K562 (cell line): Measurements from ENCODE around the gene MMP28.

ENCODE experiments used
- ARID3A ChIP-seq: IDR thresholded peaks from 2 replicates; pipeline ENCODE4 v1.6.1; 2012; ENCODE audit warnings: low read depth, low read length, improper control_type of control experiment, borderline replicate concordance
- ELK1 ChIP-seq: sonication (generic); formaldehyde crosslinking; IDR thresholded peaks from 2 replicates; pipeline ENCODE4 v1.8.1; 2022; ENCODE audit warnings: missing genetic modification reagents
- EP400 ChIP-seq: fragments of 450-650 bp; IDR thresholded peaks from 2 replicates; pipeline ENCODE4 v1.6.1; 2017; ENCODE audit warnings: antibody characterized with exemption, mild to moderate bottlenecking, moderate library complexity
- MBD2 ChIP-seq: sonication (generic); IDR thresholded peaks from 2 replicates; pipeline ENCODE4 v1.6.1; 2016; ENCODE audit warnings: low read depth, borderline replicate concordance
- SRSF9 ChIP-seq: fragments of 200-400 bp; formaldehyde crosslinking; IDR thresholded peaks from 2 replicates; pipeline ENCODE4 v1.6.1; 2017; ENCODE audit warnings: low read depth, low read length, borderline replicate concordance
- TF ChIP-seq, protein P1 (sequence below), 3 experiments: IDR thresholded peaks in 2 of 3; conservative IDR thresholded peaks in 1 of 3; 2 replicates each; pipeline ENCODE4 v1.5.1; 2011 to 2012; ENCODE audit warnings: low read length in 3 of 3, mild to moderate bottlenecking in 3 of 3, control low read depth in 2 of 3, improper control_type of control experiment in 1 of 3, inconsistent platforms in 1 of 3, low read depth in 1 of 3, mixed read lengths in 1 of 3, moderate library complexity in 1 of 3; ENCODE audit not compliant: insufficient read depth in 2 of 3

GRCh38 chr17:35791681-35792350 lies 3.6 kb downstream of the MMP28 start:
- TF ChIP-seq MBD2 (no peak), ELK1 (no peak), SRSF9 (no peak), ARID3A (no peak), EP400 (no peak)
- TF ChIP-seq, protein P1, sequence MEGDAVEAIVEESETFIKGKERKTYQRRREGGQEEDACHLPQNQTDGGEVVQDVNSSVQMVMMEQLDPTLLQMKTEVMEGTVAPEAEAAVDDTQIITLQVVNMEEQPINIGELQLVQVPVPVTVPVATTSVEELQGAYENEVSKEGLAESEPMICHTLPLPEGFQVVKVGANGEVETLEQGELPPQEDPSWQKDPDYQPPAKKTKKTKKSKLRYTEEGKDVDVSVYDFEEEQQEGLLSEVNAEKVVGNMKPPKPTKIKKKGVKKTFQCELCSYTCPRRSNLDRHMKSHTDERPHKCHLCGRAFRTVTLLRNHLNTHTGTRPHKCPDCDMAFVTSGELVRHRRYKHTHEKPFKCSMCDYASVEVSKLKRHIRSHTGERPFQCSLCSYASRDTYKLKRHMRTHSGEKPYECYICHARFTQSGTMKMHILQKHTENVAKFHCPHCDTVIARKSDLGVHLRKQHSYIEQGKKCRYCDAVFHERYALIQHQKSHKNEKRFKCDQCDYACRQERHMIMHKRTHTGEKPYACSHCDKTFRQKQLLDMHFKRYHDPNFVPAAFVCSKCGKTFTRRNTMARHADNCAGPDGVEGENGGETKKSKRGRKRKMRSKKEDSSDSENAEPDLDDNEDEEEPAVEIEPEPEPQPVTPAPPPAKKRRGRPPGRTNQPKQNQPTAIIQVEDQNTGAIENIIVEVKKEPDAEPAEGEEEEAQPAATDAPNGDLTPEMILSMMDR (IDR thresholded peaks at IDR 0.05 in 2 of 3, conservative IDR thresholded peaks at IDR 0.05 in 1 of 3; ENCODE audit: insufficient read depth in 2 of 3, low read depth in 1 of 3, low read length in 3 of 3), result no peak
